GM18868 (cell line): ENCODE measurements around the gene UBL7.
"Not testable (repeated sequence)": the region's sequence is repeated elsewhere in the genome, so short reads cannot be mapped to it uniquely, and the experiment has no call there.

ENCODE experiments used
- ATAC-seq: cut with Tn5 transposase; IDR thresholded peaks from one replicate; pipeline ENCODE4 v1.9.1; 2021; ENCODE audit warnings: mild to moderate bottlenecking, moderate library complexity; ENCODE audit not compliant: unreplicated experiment

UBL7 gene

DNA sequence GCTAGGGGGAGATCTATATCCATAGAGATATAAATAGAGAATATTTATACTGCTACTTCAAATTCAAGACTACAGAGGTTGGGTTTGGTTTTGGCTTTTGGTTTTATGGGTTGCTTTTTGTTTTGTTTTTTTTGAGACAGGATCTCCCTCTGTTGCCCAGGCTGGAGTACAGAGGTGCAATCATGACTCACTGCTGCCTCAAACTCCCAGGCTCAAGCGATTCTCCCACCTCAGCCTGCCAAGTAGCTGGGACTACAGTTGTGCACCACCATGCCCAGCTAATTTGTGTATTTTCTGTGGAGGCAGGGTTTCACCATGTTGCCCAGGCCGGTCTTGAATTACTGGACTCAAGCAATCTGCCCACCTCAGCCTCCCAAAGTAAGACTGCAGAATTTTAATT, 3.9 kb upstream of the UBL7 start:
- no peak for ATAC-seq

GRCh38 chr15:74464216-74464615, 3.3 kb upstream of the UBL7 start:
- ATAC-seq: no peak

GRCh38 chr15:74463634-74464033, 2.7 kb upstream of the UBL7 start:
- no peak for ATAC-seq

- no peak for ATAC-seq
These were observed 1.0 kb upstream of the UBL7 start for GRCh38 chr15:74461847-74462511.

DNA sequence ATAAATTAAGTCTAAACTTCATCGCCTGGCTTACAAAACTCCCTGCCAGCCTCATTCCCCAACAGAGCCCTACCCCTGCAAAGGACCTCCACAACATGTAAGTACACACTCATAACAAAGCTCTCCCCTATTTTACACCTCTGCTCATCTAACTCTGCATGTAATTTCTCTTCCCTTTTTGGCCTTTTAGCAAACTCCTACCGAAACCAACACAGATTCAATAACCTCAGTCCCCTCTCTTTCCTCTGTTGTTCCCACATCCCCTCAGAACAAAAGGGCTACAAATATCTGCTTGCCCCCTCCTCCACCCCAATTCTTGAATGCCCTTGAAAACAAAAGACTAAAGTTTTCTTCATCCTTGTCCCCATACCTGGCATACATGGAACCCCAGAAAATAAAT, 662 bp downstream of the UBL7 start:
- no peak for ATAC-seq

DNA sequence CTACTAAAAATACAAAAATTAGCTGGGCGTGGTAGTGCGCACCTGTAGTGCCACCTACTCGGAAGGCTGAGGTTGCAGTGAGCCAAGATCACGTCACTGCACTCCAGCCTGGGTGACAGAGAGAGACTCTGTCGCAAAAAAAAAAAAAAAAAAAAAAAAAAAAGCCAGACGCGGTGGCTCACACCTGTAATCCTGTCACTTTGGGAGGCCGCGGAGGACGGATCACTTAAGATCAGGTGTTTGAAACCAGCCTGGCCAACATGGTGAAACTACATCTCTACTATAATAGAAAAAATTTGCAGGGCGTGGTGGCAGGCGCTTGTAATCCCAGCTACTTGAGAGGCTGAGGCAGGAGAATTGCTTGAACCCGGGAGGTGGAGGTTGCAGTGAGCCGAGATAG, 1.2 kb downstream of the UBL7 start:
- not testable (repeated sequence) for ATAC-seq

DNA sequence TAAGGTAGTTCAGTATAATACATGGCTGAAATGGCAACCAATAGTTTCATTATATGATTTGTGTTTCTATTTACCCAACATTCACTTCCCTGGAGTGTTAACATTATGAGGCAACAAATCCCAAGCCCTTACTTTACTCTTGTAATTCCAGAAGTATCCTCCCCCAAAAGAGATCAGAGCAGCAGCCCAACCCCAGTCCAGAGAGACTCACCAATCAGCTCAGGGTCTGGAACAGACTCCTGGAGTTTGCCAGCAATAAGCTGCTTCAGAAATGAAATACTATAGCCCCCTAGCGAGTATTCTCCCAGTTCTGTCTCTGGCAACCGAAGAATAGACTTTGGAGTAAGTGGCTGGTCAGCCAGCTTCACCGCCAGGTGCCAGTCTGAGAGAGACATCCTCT, 2.5 kb downstream of the UBL7 start:
- no peak for ATAC-seq

- not testable (repeated sequence) for ATAC-seq
These were observed 3.9 kb downstream of the UBL7 start for GRCh38 chr15:74457036-74457435.

- ATAC-seq: no peak
These were observed 6.0 kb downstream of the UBL7 start for GRCh38 chr15:74454764-74455500.

GRCh38 chr15:74453925-74454763, 6.8 kb downstream of the UBL7 start:
- ATAC-seq: no peak

DNA sequence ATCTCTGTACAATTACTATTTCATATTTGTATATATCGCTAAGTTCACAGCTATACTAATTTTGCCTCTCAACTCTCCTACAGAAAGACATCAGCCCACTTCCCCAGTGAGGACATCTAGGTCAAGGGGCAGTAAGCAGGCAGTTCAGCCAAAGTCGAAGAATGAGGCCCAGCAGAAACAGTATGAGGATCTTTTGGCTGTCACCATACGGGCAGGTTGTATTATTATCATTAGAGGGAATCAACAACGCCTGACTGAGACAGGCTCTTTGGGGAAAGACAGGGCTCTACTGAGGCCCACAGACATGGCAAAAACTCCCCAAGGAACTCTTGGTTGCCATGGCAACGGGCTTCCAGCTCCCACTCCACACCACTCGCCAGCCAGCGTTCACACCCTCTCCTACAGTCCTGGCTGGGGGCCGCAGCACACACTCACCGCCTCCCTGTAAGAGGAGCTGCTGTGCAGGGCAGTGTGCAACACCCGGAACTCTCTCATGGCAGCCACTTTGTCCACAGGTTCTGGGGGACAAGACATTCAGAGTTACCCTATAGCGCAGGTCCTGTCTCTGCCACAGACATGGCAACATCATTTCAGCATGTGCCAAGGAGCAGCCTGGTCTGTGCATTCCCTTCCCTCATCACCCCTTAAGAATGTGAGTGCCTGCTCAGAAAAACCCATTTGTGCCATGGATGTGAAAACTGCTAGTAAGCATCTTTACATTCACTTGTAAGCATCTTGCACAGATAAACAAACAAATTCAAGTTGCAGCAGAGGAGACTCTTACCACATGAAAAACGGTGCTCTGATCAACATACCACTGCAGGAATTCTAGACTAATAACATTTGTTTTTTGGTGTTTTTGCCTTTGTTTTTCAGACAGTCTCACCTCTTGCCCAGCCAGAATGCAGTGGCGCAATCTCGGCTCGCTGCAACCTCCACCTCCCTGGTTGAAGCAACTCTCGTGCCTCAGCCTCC, 8.8 kb downstream of the UBL7 start:
- no peak for ATAC-seq

DNA sequence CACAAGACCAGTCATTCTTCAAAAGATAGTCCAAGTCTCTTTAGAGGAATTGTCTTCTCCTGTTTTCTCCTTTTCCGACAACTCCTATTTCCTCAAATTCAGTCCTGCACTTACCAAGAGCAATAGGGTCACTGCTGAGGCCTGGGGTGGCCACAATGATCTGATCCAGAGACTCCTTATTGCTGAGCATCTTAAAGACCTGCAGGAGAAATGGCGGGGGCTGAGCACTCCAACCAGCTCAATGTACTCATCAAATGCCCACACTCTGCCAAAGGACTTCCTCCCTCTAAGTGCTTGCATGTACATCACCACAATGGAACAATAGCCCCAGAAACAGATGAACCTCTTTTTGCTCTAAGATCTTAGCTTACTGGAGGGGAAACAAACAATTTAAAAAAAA, 9.6 kb downstream of the UBL7 start:
- ATAC-seq: no peak

DNA sequence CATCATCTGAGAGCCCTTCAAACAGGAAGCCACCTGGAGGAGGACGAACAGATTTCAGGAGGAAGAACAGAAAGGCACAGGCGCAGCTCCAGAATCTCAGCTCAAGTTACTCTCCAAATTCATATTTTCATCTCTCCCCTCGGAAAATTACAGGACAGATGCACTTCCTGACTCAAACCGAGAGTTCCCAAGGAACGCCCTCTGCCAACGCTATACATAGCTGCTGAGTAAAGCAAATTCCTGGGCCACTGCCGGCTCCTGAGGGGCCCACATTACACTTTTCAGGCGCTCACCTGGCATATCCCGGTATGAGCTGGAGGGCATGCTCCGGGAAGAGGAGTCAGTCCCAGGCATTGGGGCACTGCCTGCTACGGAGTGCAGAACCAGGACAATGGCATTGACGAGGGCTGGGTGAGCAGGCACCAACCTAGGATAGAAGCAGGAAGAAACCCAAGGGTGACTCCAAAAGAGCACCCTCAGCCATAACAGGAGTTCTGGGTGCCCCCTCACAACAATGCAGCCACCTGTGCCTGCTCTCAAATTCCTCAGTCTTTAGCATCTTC, 11.2 kb downstream of the UBL7 start:
- ATAC-seq: no peak

DNA sequence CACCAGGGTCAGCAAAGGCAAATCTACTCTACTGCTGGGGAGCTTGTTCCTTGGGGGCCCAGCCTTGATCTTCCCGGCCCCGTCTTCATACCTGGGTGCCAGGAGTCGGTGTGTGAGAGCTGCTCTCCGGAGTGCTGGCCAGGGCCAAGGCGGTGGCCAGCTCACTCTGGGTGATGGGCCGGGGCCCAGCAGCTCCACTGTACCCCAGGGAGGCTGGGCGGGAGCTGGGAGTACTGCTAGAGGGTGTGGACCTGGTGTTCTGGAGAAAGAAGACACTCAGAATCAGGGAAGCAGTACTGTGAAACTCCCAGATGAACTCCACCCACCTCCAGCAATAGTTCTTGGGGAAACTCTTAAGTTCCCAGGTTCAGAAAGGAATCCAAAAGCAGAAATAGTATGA, 11.9 kb downstream of the UBL7 start:
- ATAC-seq: no peak

GRCh38 chr15:74445816-74446763, 14.9 kb downstream of the UBL7 start:
- ATAC-seq: no peak

GRCh38 chr15:74444106-74445062, 16.6 kb downstream of the UBL7 start:
- no peak for ATAC-seq

DNA sequence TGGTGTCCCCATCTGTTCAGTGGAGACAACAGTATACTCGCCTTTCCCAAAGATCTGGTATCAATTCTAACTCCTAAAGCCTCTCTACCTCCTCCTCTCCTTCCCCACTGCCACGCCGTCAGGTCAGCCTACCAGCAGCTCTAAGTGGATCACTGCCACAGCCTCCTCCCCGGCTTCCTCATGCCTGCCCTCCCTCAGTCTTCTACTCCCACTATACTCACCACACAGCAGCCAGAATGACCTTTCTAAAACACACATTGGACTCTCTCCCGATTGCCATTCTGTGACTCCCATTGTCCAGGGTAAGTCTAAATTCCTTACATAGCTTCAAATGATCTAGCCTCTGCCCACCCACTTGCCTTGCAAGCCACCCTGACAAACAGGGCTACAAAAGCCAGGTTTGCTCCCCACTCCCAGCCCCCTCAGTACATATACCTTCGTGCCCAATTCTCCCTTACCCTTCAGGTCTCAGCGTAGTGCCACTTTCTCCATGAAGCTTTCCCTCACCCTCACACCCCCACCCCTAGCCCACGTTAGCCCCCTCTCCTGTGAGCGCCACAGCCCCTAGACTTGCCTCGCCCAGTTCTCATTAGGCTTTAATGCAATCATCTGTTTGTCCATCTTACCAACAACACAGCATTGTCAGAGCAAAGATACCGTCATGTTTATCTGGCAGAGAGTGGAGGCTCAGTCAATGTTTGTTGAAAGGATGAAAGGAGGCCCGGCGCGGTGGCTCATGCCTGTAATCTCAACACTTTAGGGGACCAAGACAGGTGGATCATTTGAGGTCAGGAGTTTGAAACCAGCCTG, 17.7 kb downstream of the UBL7 start:
- ATAC-seq: no peak
